Measurements from ENCODE around the gene FGFR3. TPM values are rescaled to one million over a fixed set of nuclear protein-coding genes. Genes with fewer than 3 reads are reported as not detected.

Gene FGFR3
- total and polyA plus RNA-seq, 9 of the 15 experiments (the other 6 are each of a cell fraction or from before 2014, with no cell fraction given): 1.2 to 60.4 (median 12.7) TPM

DNA sequence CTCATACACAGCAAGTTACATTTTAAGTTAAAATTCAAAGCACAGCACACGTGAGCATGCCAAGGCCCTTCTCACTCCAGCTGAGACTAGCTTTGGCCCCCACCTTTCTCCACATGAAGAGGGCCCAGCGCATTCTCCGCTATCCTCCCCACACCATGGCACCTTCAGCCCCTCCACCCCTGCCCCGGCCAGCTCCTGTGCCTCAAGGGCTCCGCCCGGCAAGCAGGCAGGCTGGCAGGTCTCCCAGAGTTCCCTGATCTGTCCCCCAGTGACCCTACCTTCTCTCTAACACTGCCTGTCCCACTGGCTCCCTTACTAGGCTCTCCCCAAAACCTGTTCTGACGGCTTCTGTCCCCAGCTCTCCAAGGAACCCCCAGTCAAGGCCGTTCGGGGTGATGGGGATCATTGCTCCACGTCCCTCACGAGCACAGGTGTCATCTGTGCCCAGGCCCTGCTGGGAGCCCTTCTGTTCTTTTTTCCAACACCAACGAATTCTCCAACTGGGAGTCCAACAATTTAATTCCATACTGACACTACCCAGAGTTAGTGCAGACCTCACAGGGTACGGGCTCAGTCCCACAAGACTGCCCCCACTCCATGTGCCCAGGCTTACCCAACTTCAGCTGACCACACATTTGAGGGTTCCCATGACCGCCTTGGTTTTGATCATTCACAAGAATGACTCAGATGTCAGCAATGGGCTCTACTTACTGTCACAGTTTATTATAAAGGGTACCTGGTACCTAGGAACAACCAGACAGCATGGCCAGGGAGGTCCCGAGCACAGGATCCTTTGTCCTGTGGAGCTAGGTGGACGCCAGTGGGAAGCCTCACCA, 58.7 kb downstream of the FGFR3 start:
- Histone ChIP-seq H3K27me3 (ENCODE audit: control insufficient read depth in 2 of 2, insufficient read depth in 2 of 2, low read length in 2 of 2) (no peaks in the 10 kb centered on the region), H3K4me3 (no peak overlapping the region), H3K9ac (ENCODE audit: insufficient read depth in 1 of 2, low read depth in 2 of 2, low read length in 2 of 2) (peak overlapping the region in 1 of 2 experiments; percentile 68; a peak in 2 of 4 replicates), H4K20me1 (replicated peaks; ENCODE audit: control insufficient read depth, insufficient read depth, low read length) (peaks cover 27% of the 10 kb centered on the region), H3K27ac (ENCODE audit: extremely low read depth, low read depth, low read length) (peak overlapping the region; percentile 29; the same call in 1 of the 3 replicates), H3K36me3 (ENCODE audit: control insufficient read depth, insufficient read depth, low read length) (peaks cover 52% of the 10 kb centered on the region), H3K9me3 (replicated peaks; ENCODE audit: control insufficient read depth, insufficient read depth, low read depth, low read length) (no peaks in the 10 kb centered on the region), H3K9me1 (ENCODE audit: control insufficient read depth, insufficient read depth, low read length) (peaks cover 11% of the 10 kb centered on the region), H2AFZ (ENCODE audit: low read depth, low read length) (no peak overlapping the region), H3K79me2 (ENCODE audit: control insufficient read depth, insufficient read depth, low read length) (peaks cover 86% of the 10 kb centered on the region), H3K4me1 (replicated peaks in 1 of 2; ENCODE audit: control insufficient read depth in 2 of 2, insufficient read depth in 2 of 2, low read length in 2 of 2) (peaks cover 32 to 54% of the 10 kb centered on the region in 2 experiments), H3K4me2 (ENCODE audit: insufficient read depth, low read length) (no peak overlapping the region)
- in situ Hi-C loops (cut with MboI) (no loop called here), intact Hi-C loops (cut with micrococcal nuclease) (no loop called here)
- ChIA-PET CTCF (ENCODE audit: low intra/inter-chr PET ratio) (no interaction called here), POLR2A (interaction anchor here (0.6 to 1.2 kb wide), 3 partner anchors 8 to 118 kb away, joined by 3 to 4 read pairs (median 3); no protein-coding TSS in a partner anchor)
- peak; percentile 46; the same call in 1 of the 2 replicates for TF ChIP-seq ZBTB33 (CRISPR knock-in tag; IDR thresholded peaks at IDR 0.05)
- TF ChIP-seq MITF (IDR thresholded peaks at IDR 0.05): no peak
- no peak for TF ChIP-seq ZNF282 (CRISPR knock-in tag; IDR thresholded peaks at IDR 0.05)
- FAIRE-seq (no peak), DNase-seq (ENCODE audit: extremely low read depth in 1 of 4, low spot score in 3 of 4) (peak in 1 of 4 experiments; percentile 27), ATAC-seq (no peak)
- WGBS (ENCODE audit: insufficient coverage, low coverage, missing lambda C conversion rate): 79% methylated on average over 13 of the region's 16 CpGs
- BruUV-seq (replicated peaks): no TSS peak
